Left ventricle myocardium inferior (tissue), 1 donor: ENCODE measurements around the gene SORCS3. TPM values are rescaled to one million over a fixed set of nuclear protein-coding genes. Genes with fewer than 3 reads are reported as not detected.

Experiments used
- DNase-seq: peaks from one replicate; pipeline ENCODE4 v3.0.0-alpha.2; 2020
- H3K27ac ChIP-seq: fragments of 200-600 bp; replicated peaks from 2 replicates; pipeline ENCODE4 v1.8.0; 2021
- H3K27me3 ChIP-seq: fragments of 200-600 bp; 2 replicates; pipeline ENCODE4 v1.8.0; 2021; ENCODE audit warnings: low read depth
- H3K36me3 ChIP-seq: fragments of 200-600 bp; 2 replicates; pipeline ENCODE4 v1.8.0; 2021
- H3K4me1 ChIP-seq: fragments of 200-600 bp; 2 replicates; pipeline ENCODE4 v1.8.0; 2021
- H3K4me3 ChIP-seq: fragments of 200-600 bp; 2 replicates; pipeline ENCODE4 v1.8.0; 2021; ENCODE audit warnings: mild to moderate bottlenecking, moderate library complexity
- H3K9me3 ChIP-seq: fragments of 200-600 bp; replicated peaks from 2 replicates; pipeline ENCODE4 v1.8.0; 2021
- intact Hi-C: fragments of 100-400 bp; cut with micrococcal nuclease; formaldehyde crosslinking; loops from one replicate; pipeline ENCODE4 v1.11.0; 2022
- total RNA-seq: library from RNA; stranded (reverse); fragmentation: NEBNext Ultra II Directional; extraction: Animal tissue kit (Norgen Biotek cat#: 25700); gene quantifications from one replicate; pipeline ENCODE4 v1.2.1, GENCODE V29; 2021
- TF ChIP-seq, protein P1 (sequence below): fragments of 200-600 bp; IDR thresholded peaks from 2 replicates; pipeline ENCODE4 v1.8.0; 2021; ENCODE audit warnings: antibody characterized with exemption, mild to moderate bottlenecking, borderline replicate concordance
- donor health status: DM: no; HTN: yes; CAD: no; lungs with severe emphysema.

The SORCS3 gene
- total RNA-seq, 1 donor from 2014 or later, result 0.03 TPM

DNA sequence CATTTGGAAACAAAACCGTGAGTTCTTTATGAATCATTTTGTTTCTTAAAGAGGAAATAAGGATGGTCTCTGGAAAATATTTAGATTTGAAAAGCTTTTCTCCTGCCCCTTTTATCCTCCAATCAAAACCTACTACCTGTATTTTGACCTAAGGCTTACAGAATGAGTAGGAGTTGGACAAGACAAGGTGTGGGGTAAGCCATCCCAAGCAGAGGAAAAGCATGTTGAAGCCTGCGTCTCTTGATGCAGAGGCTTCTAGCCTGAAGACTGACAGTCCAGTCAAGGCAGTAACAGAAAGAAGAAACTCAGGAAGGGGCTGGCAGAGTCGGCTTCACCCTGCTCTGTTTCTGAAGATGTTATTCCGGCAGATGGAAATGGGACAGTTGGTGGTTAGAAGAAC, 551.1 kb downstream of the SORCS3 start:
- Histone ChIP-seq H3K4me1 (no peaks in the 10 kb centered on the region), H3K4me3 (no peak overlapping the region), H3K36me3 (no peaks in the 10 kb centered on the region), H3K27ac (no peak overlapping the region), H3K27me3 (no peaks in the 10 kb centered on the region), H3K9me3 (no peaks in the 10 kb centered on the region)
- TF ChIP-seq, protein P1, sequence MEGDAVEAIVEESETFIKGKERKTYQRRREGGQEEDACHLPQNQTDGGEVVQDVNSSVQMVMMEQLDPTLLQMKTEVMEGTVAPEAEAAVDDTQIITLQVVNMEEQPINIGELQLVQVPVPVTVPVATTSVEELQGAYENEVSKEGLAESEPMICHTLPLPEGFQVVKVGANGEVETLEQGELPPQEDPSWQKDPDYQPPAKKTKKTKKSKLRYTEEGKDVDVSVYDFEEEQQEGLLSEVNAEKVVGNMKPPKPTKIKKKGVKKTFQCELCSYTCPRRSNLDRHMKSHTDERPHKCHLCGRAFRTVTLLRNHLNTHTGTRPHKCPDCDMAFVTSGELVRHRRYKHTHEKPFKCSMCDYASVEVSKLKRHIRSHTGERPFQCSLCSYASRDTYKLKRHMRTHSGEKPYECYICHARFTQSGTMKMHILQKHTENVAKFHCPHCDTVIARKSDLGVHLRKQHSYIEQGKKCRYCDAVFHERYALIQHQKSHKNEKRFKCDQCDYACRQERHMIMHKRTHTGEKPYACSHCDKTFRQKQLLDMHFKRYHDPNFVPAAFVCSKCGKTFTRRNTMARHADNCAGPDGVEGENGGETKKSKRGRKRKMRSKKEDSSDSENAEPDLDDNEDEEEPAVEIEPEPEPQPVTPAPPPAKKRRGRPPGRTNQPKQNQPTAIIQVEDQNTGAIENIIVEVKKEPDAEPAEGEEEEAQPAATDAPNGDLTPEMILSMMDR, result no peak
- intact Hi-C loops, result no loop called here
- DNase-seq, result no peak

DNA sequence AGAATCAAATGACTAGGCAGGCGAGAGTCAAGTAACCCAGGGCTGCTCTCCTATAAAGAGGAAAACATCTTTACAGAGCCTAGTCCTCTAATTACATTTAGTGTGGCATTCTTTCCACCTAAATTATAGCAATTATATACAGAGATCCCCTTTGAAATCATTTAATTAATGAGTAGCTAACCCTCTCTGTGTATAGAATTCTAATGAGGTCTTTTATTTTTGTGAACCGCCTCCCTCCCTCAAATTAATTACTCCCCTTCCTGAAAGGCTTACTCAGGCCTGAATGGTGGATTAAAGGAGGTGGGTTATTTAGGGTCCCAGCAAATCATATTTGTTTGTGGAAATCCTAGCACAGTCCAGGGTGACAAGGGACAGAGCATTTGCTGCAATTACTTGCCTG, 551.8 kb downstream of the SORCS3 start:
- intact Hi-C loops, result no loop called here
- no peak overlapping the region for H3K4me3 ChIP-seq
- H3K9me3 ChIP-seq, result no peaks in the 10 kb centered on the region
- no peaks in the 10 kb centered on the region for H3K4me1 ChIP-seq
- no peak for DNase-seq
- H3K36me3 ChIP-seq, result no peaks in the 10 kb centered on the region
- TF ChIP-seq, protein P1, result no peak
- no peak overlapping the region for H3K27ac ChIP-seq
- no peaks in the 10 kb centered on the region for H3K27me3 ChIP-seq

DNA sequence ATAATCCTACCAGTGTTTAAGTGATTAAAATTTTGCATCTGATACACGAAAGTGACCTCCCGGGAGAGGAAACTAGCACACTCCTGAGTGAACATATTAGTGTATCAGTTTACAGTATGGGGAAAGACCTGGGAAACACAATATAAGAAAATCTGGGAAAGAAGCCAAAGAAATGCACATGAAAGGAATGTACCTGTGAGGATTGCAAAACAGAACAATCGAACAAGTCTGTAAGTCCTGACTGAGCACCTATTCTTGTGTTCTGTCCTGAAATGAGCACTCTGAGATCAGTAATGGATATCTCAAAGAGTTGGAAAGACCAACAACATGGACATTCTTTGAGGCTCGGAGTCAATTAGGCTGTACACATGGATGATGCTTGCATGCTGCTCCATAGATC, 554.7 kb downstream of the SORCS3 start:
- Histone ChIP-seq H3K36me3 (no peaks in the 10 kb centered on the region), H3K4me1 (no peaks in the 10 kb centered on the region), H3K27ac (no peak overlapping the region), H3K27me3 (no peaks in the 10 kb centered on the region), H3K4me3 (no peak overlapping the region), H3K9me3 (no peaks in the 10 kb centered on the region)
- intact Hi-C loops, result no loop called here
- TF ChIP-seq, protein P1, result no peak
- no peak for DNase-seq

DNA sequence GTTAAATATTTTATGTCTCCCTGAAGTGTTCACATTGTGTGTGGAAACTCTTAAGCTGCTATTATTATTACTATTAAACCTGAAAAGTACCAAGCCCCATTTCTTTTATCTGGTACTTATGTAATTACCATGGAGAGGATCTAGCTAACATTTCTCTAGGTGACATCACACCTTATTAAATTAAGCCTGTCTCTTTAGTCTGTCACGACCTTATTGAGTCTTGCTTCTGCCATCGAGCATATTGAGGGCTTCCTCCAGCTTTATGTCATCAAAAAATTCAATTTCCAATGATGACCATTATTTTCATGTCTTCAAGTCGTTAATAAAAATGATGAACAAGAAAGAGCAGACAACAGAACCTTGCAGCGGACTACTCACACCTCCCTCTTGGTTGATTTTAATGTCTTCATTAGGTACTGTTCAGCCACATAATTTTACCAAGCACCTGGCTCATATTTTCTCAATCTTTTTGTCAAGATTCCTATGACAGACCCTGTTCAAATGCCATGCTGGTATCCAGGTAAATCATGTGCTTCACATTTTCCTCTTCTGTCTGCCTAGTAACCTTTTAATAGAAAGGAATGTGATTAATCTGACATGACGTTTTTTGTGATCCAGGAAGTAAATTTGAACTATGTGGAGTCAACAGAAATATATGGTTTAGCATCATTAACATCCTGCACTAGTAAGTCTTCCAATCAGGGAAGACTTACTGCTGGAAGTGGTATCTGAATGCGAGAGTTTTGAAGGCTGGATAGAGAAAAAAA, 556.7 kb downstream of the SORCS3 start:
- no peaks in the 10 kb centered on the region for H3K9me3 ChIP-seq
- TF ChIP-seq, protein P1, result no peak
- DNase-seq, result no peak
- no peak overlapping the region for H3K4me3 ChIP-seq
- no peaks in the 10 kb centered on the region for H3K27me3 ChIP-seq
- H3K4me1 ChIP-seq, result no peaks in the 10 kb centered on the region
- H3K27ac ChIP-seq, result no peak overlapping the region
- no peaks in the 10 kb centered on the region for H3K36me3 ChIP-seq
- intact Hi-C loops, result no loop called here

DNA sequence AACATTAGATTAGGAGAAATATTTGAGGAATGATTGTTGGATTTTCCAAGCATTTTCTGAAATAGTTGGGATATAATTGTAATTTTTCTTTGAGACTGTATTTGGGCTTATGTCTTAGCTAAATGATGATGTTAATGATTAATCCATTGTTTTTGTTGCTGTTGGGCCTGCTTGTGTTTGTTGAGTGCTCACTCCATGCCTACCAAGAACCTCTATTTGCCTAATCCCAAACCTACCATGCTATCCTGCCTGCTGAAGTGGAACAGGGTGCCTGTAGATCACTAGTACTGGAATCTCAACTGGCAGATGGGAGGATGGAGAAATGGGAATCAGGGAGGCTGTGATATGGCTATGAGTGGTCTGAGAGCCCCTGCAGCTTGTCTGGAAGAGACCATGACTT, 565.5 kb downstream of the SORCS3 start:
- TF ChIP-seq, protein P1, result no peak
- Histone ChIP-seq H3K36me3 (no peaks in the 10 kb centered on the region), H3K9me3 (no peaks in the 10 kb centered on the region), H3K27ac (no peak overlapping the region), H3K27me3 (no peaks in the 10 kb centered on the region), H3K4me3 (no peak overlapping the region), H3K4me1 (no peaks in the 10 kb centered on the region)
- intact Hi-C loops, result no loop called here
- DNase-seq, result no peak
